Measurements from ENCODE around the gene CD109. TPM values are rescaled to one million over a fixed set of nuclear protein-coding genes. Genes with fewer than 3 reads are reported as not detected.

Gene CD109
- total RNA-seq, 1 experiment from 2014 or later, result 3.2 TPM

- H3K9me3 ChIP-seq (ENCODE audit: control insufficient read depth, low read depth, low read length), result no peaks in the 10 kb centered on the region
- no peak overlapping the region for H2BK12ac ChIP-seq (ENCODE audit: insufficient read length, low read depth, low read length)
- no peak overlapping the region for H3K56ac ChIP-seq (ENCODE audit: insufficient read length, low read depth, low read length)
- no peaks in the 10 kb centered on the region for H4K20me1 ChIP-seq (ENCODE audit: control insufficient read depth, insufficient read depth, insufficient read length)
- TF ChIP-seq, protein P1, sequence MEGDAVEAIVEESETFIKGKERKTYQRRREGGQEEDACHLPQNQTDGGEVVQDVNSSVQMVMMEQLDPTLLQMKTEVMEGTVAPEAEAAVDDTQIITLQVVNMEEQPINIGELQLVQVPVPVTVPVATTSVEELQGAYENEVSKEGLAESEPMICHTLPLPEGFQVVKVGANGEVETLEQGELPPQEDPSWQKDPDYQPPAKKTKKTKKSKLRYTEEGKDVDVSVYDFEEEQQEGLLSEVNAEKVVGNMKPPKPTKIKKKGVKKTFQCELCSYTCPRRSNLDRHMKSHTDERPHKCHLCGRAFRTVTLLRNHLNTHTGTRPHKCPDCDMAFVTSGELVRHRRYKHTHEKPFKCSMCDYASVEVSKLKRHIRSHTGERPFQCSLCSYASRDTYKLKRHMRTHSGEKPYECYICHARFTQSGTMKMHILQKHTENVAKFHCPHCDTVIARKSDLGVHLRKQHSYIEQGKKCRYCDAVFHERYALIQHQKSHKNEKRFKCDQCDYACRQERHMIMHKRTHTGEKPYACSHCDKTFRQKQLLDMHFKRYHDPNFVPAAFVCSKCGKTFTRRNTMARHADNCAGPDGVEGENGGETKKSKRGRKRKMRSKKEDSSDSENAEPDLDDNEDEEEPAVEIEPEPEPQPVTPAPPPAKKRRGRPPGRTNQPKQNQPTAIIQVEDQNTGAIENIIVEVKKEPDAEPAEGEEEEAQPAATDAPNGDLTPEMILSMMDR (conservative IDR thresholded peaks at IDR 0.05), result no peak
- H4K91ac ChIP-seq (ENCODE audit: insufficient read length, low read depth, low read length), result no peak overlapping the region
- H3K27ac ChIP-seq (ENCODE audit: insufficient read length, low read depth, low read length), result no peak overlapping the region
- H3K23me2 ChIP-seq (ENCODE audit: insufficient read length, low read depth, low read length, poor library complexity, severe bottlenecking), result no peaks in the 10 kb centered on the region
- no peak overlapping the region for H2BK15ac ChIP-seq (ENCODE audit: low read depth, low read length)
- no peak overlapping the region for H4K8ac ChIP-seq (replicated peaks; ENCODE audit: insufficient read length, low read depth, low read length)
- no peaks in the 10 kb centered on the region for H3K27me3 ChIP-seq (ENCODE audit: insufficient read depth, low read length)
- Mint-ChIP-seq H3K27me3 (ENCODE audit: low read depth) (no peaks in the 10 kb centered on the region), H3K4me1 (peaks cover 0 to 3% of the 10 kb centered on the region in 2 experiments; a peak in 2 of 4 replicates), H3K27ac (no peak overlapping the region), H3K36me3 (ENCODE audit: insufficient read depth in 1 of 3, low read depth in 3 of 3) (peaks cover 0 to 4% (median 0%) of the 10 kb centered on the region in 3 experiments; a peak in 1 of 7 replicates), H3K9me3 (peaks cover 2 to 3% of the 10 kb centered on the region in 2 experiments; a peak in 2 of 5 replicates), H3K4me3 (no peak overlapping the region)
- H3K14ac ChIP-seq (ENCODE audit: insufficient read depth, low read length), result no peak overlapping the region
- no peak for DNase-seq
- H3K79me2 ChIP-seq (ENCODE audit: insufficient read depth, low read length), result no peaks in the 10 kb centered on the region
- no peak overlapping the region for H2BK5ac ChIP-seq (ENCODE audit: insufficient read length, low read length)
- no peak overlapping the region for H4K5ac ChIP-seq (ENCODE audit: insufficient read length, low read depth, low read length)
- no peak overlapping the region for H3K23ac ChIP-seq (ENCODE audit: insufficient read length, low read depth, low read length)
- no peak overlapping the region for H2BK120ac ChIP-seq (ENCODE audit: low read depth, low read length, poor library complexity, severe bottlenecking)
- H3K4me2 ChIP-seq (ENCODE audit: insufficient read depth, insufficient read length, low read length), result no peak overlapping the region
- no peak overlapping the region for H2AFZ ChIP-seq (ENCODE audit: low read length)
- no peak overlapping the region for H3K4ac ChIP-seq (ENCODE audit: low read depth, low read length)
- no peak overlapping the region for H2BK20ac ChIP-seq (ENCODE audit: low read depth, low read length, poor library complexity, severe bottlenecking)
- no peaks in the 10 kb centered on the region for H3K4me1 ChIP-seq (ENCODE audit: insufficient read depth, low read length)
- H3K9ac ChIP-seq (ENCODE audit: extremely low read depth, insufficient read length, low read length), result no peak overlapping the region
- H3K79me1 ChIP-seq (ENCODE audit: insufficient read depth, low read depth, low read length, poor library complexity, severe bottlenecking), result no peaks in the 10 kb centered on the region
- H2AK5ac ChIP-seq (ENCODE audit: insufficient read length, low read length), result no peak overlapping the region
- no peak overlapping the region for H3T11ph ChIP-seq (ENCODE audit: low read length)
- H3K18ac ChIP-seq (ENCODE audit: insufficient read length, low read depth, low read length), result no peak overlapping the region
These were observed 170.3 kb downstream of the CD109 start for GRCh38 chr6:73866305-73866704.
